ENCODE measurements around the gene SIPA1. TPM values are rescaled to one million over a fixed set of nuclear protein-coding genes. Genes with fewer than 3 reads are reported as not detected.

Gene SIPA1
- total and polyA plus RNA-seq, 2 of the 13 experiments (the other 11 are each of a cell fraction or from before 2014, with no cell fraction given) = 5.8 to 7.7 TPM

- TF ChIP-seq KMT2A (CRISPR knock-in tag; IDR thresholded peaks at IDR 0.05) (peak; percentile 23; the same call in 1 of the 2 replicates), GTF2F1 (IDR thresholded peaks at IDR 0.05; ENCODE audit: low read length) (no peak), MAFF (IDR thresholded peaks at IDR 0.05; ENCODE audit: low read depth, low read length) (no peak), SIN3A (IDR thresholded peaks at IDR 0.05; ENCODE audit: borderline replicate concordance, low read depth, low read length) (0 out of 2 replicates have a peak, but pooled peaks have one; percentile 76), NCOA2 (CRISPR knock-in tag; IDR thresholded peaks at IDR 0.05) (no peak), CCDC6 (CRISPR knock-in tag; IDR thresholded peaks at IDR 0.05) (0 out of 2 replicates have a peak, but pooled peaks have one; percentile 15), GATAD1 (CRISPR knock-in tag; IDR thresholded peaks at IDR 0.05) (peak; percentile 92), HCFC1 (IDR thresholded peaks at IDR 0.05; ENCODE audit: low read depth, low read length) (peak; percentile 82), ZNF660 (CRISPR knock-in tag; IDR thresholded peaks at IDR 0.05; ENCODE audit: borderline replicate concordance, low read depth) (no peak), STAT6 (CRISPR knock-in tag; IDR thresholded peaks at IDR 0.05; ENCODE audit: borderline replicate concordance) (no peak), JUNB (CRISPR knock-in tag; IDR thresholded peaks at IDR 0.05; ENCODE audit: borderline replicate concordance) (no peak), MXD3 (CRISPR knock-in tag; IDR thresholded peaks at IDR 0.05) (peak; percentile 64), GFI1 (CRISPR knock-in tag; IDR thresholded peaks at IDR 0.05; ENCODE audit: borderline replicate concordance) (no peak), SNAPC4 (CRISPR knock-in tag; IDR thresholded peaks at IDR 0.05) (no peak), GABPA (IDR thresholded peaks at IDR 0.05; ENCODE audit: low read depth, low read length) (no peak), GABPA (CRISPR knock-in tag; IDR thresholded peaks at IDR 0.05; ENCODE audit: low read depth) (peak; percentile 96), ZNF331 (CRISPR knock-in tag; IDR thresholded peaks at IDR 0.05) (peak; percentile 11), KAT8 (CRISPR knock-in tag; IDR thresholded peaks at IDR 0.05) (peak; percentile 94), SRF (IDR thresholded peaks at IDR 0.05; ENCODE audit: low read depth, low read length) (peak; percentile 96), SOX5 (CRISPR knock-in tag; IDR thresholded peaks at IDR 0.05; ENCODE audit: borderline replicate concordance) (peak; percentile 36; the same call in 1 of the 2 replicates)
These were observed 22.5 kb upstream of the SIPA1 start, which contains the start of gene PCNX3 (continued) for GRCh38 chr11:65615229-65615949.
